ENCODE measurements around the gene ZBED2.

Gene ZBED2

DNA sequence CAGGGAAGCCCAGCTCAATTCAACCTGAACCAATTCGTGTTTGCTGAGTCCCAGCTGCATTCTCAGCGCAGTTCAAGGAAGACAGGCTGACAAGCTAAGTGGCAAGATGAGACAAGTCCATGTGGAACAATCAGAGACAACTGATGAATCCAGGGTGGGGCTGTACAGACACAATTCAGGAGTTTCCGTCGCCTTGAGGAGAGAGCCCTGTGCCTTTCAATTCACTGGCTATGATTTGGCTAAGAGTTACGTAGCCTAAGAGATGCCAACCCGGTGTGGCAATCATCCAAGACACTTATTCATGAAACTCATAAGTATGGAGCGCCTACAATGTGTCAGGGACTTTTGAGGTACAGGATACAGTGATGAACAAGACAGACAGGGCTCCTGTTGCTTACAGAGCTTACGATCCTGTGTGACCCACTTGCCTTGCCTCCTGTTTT, 15.5 kb upstream of the ZBED2 start:
- TF ChIP-seq, protein P1, sequence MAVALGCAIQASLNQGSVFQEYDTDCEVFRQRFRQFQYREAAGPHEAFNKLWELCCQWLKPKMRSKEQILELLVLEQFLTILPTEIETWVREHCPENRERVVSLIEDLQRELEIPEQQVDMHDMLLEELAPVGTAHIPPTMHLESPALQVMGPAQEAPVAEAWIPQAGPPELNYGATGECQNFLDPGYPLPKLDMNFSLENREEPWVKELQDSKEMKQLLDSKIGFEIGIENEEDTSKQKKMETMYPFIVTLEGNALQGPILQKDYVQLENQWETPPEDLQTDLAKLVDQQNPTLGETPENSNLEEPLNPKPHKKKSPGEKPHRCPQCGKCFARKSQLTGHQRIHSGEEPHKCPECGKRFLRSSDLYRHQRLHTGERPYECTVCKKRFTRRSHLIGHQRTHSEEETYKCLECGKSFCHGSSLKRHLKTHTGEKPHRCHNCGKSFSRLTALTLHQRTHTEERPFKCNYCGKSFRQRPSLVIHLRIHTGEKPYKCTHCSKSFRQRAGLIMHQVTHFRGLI (tag by site-specific recombination; IDR thresholded peaks at IDR 0.05), result no peak
- no peak for TF ChIP-seq ZNF350 (tag by site-specific recombination; IDR thresholded peaks at IDR 0.05)
- TF ChIP-seq ZNF37A (tag by site-specific recombination; IDR thresholded peaks at IDR 0.05), result no peak
- no peak for TF ChIP-seq ZNF776 (tag by site-specific recombination; IDR thresholded peaks at IDR 0.05; ENCODE audit: borderline replicate concordance)
- no peak for TF ChIP-seq ZNF626 (tag by site-specific recombination; IDR thresholded peaks at IDR 0.05)
- TF ChIP-seq HIC1 (tag by site-specific recombination; IDR thresholded peaks at IDR 0.05), result no peak
- no peak for TF ChIP-seq PRDM2 (tag by site-specific recombination; IDR thresholded peaks at IDR 0.05; ENCODE audit: borderline replicate concordance)
- no peak for TF ChIP-seq ZNF280D (tag by site-specific recombination; IDR thresholded peaks at IDR 0.05)
- TF ChIP-seq ZNF239 (tag by site-specific recombination; IDR thresholded peaks at IDR 0.05), result no peak
- TF ChIP-seq, protein P2, sequence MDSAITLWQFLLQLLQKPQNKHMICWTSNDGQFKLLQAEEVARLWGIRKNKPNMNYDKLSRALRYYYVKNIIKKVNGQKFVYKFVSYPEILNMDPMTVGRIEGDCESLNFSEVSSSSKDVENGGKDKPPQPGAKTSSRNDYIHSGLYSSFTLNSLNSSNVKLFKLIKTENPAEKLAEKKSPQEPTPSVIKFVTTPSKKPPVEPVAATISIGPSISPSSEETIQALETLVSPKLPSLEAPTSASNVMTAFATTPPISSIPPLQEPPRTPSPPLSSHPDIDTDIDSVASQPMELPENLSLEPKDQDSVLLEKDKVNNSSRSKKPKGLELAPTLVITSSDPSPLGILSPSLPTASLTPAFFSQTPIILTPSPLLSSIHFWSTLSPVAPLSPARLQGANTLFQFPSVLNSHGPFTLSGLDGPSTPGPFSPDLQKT (IDR thresholded peaks at IDR 0.05; ENCODE audit: borderline replicate concordance, low read depth, low read length), result no peak
- TF ChIP-seq, protein P3, sequence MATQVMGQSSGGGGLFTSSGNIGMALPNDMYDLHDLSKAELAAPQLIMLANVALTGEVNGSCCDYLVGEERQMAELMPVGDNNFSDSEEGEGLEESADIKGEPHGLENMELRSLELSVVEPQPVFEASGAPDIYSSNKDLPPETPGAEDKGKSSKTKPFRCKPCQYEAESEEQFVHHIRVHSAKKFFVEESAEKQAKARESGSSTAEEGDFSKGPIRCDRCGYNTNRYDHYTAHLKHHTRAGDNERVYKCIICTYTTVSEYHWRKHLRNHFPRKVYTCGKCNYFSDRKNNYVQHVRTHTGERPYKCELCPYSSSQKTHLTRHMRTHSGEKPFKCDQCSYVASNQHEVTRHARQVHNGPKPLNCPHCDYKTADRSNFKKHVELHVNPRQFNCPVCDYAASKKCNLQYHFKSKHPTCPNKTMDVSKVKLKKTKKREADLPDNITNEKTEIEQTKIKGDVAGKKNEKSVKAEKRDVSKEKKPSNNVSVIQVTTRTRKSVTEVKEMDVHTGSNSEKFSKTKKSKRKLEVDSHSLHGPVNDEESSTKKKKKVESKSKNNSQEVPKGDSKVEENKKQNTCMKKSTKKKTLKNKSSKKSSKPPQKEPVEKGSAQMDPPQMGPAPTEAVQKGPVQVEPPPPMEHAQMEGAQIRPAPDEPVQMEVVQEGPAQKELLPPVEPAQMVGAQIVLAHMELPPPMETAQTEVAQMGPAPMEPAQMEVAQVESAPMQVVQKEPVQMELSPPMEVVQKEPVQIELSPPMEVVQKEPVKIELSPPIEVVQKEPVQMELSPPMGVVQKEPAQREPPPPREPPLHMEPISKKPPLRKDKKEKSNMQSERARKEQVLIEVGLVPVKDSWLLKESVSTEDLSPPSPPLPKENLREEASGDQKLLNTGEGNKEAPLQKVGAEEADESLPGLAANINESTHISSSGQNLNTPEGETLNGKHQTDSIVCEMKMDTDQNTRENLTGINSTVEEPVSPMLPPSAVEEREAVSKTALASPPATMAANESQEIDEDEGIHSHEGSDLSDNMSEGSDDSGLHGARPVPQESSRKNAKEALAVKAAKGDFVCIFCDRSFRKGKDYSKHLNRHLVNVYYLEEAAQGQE (tag by site-specific recombination; IDR thresholded peaks at IDR 0.05), result no peak
- no peak for TF ChIP-seq ZNF670 (tag by site-specific recombination; IDR thresholded peaks at IDR 0.05; ENCODE audit: low read depth)
- no peak for TF ChIP-seq ZBTB21 (tag by site-specific recombination; IDR thresholded peaks at IDR 0.05)
- TF ChIP-seq ZBTB7A (tag by site-specific recombination; IDR thresholded peaks at IDR 0.05; ENCODE audit: low read depth), result no peak
- no peak for TF ChIP-seq ZNF175 (tag by site-specific recombination; IDR thresholded peaks at IDR 0.05)
- ChIA-PET CTCF (no interaction called here), POLR2A (no interaction called here)
- Histone ChIP-seq H3K4me3 (ENCODE audit: low read depth, low read length) (no peak overlapping the region), H3K27ac (ENCODE audit: extremely low read depth, low read depth, low read length) (no peak overlapping the region), H3K4me1 (ENCODE audit: control insufficient read depth, insufficient read depth, low read length) (no peaks in the 10 kb centered on the region), H3K36me3 (ENCODE audit: control insufficient read depth in 2 of 2, insufficient read depth in 1 of 2, low read length in 2 of 2) (no peaks in the 10 kb centered on the region), H3K9me3 (ENCODE audit: control insufficient read depth, insufficient read depth, low read depth, low read length) (no peaks in the 10 kb centered on the region)
